Left kidney (tissue), 2 donors: Measurements from ENCODE around the gene CASKIN1. TPM values are rescaled to one million over a fixed set of nuclear protein-coding genes. Genes with fewer than 3 reads are reported as not detected.

ENCODE experiments used
- DNase-seq: peaks from one replicate; pipeline ENCODE4 v3.0.0-alpha.2; 2013
- polyA plus RNA-seq: library from polyadenylated mRNA; unstranded; fragments of 120-200 nt; gene quantifications from one replicate; pipeline ENCODE4 v1.2.1, GENCODE V29; 2013; ENCODE audit not compliant: insufficient read length

CASKIN1 gene
- polyA plus RNA-seq, 1 donor = 1.5 TPM

DNA sequence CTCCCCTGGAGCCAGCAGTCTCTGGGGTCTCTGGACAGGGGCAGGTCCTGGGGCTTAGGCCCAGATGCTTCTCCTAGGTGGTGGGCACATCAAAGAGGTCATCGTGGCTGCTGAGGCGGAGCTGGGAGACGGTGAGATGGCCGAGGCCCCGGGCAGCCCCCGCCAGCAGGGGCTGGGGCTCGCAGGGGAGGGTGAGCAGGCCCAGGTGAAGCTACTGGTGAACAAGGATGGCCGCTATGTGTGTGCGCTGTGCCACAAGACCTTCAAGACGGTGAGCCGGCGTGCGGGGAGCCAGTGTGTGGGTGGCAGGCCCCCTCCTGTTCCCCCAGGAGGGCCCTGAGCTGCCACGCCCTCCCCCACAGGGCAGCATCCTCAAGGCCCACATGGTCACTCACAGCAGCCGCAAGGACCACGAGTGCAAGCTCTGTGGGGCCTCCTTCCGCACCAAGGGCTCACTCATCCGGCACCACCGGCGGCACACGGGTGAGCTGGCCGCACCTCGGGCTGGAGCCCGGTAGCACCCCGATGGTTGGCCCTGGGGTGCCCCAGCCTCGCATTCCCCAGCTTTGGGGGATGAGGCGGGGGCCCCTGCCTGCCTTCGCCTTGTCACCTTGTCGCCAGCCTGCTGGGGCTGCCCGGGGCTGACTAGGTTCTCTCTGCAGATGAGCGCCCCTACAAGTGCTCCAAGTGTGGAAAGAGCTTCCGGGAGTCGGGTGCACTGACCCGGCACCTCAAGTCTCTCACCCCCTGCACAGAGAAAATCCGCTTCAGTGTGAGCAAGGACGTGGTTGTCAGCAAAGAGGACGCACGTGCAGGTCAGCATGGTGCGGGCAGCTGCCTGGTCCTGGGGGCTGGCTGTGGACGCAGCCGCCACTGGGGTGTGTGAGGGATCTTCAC is 35.9 kb upstream of the CASKIN1 start:
- no peak for DNase-seq

- no peak for DNase-seq
Observed at GRCh38 chr16:2231016-2231931, 34.9 kb upstream of the CASKIN1 start.

- no peak for DNase-seq
Observed at GRCh38 chr16:2230376-2230775, 34.0 kb upstream of the CASKIN1 start.

DNA sequence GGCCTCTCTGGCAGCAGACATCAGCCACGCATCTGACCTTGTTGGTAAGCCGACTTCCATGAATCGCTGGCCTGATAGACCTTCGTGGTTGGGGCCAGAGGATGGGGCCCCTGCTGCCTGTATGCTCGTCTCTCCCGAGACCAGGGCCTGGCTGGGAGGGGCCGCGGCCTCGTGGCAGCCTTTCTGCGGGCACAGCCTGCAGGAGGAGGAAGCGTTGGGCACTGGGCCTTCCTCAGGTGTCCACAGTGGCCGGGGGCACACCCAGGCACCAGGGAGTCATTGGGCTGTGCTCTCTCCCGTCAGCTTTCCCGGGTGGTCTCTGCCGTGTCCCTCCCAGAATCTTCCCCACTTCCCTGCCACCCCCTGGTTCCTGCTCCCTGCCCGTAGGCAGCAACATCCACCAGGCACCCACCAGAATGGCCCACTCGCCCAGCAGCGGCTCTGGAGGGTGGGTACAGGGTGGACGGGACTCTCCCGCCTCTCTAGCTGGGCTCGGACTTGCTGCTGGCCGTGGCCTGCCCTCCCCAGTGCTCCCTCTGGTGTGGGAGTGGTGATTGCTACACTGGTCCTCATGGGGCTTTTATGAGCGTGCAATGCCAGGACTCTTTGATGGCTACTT is 33.3 kb upstream of the CASKIN1 start:
- DNase-seq = no peak

- no peak for DNase-seq
Observed at GRCh38 chr16:2229091-2229490, 32.7 kb upstream of the CASKIN1 start.

- no peak for DNase-seq
Observed at GRCh38 chr16:2228161-2228824, 31.9 kb upstream of the CASKIN1 start.

GRCh38 chr16:2226918-2227317 is 30.5 kb upstream of the CASKIN1 start:
- no peak for DNase-seq

DNA sequence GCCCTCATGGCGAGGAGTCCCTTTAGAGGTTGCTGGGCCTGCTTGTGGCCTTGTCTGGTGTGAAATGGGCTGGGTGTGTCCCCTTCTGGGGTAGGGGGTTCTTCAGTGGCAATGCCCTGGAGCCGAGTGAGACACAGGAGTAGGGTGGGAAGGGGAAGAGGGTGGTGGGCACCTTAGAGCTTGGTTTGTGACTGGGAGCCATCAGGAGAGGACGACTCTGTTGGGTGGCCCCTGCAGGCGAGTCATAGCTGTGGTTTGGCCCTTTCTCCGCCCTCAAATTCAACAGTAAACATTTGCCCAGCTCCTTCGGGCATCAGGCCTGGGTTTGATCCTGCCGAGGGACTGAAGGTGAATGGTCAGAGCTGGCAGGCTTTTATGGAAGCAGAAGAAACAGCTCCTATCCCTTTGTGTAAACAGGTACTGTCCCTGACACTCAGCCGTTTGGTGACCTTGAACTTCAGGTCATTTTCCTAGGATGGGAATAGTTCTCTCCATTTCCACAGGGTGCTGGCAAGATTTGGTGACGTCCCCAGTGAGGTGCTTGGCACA is 29.9 kb upstream of the CASKIN1 start:
- DNase-seq = no peak

- no peak for DNase-seq
Observed at GRCh38 chr16:2223942-2224486, 27.6 kb upstream of the CASKIN1 start.

DNA sequence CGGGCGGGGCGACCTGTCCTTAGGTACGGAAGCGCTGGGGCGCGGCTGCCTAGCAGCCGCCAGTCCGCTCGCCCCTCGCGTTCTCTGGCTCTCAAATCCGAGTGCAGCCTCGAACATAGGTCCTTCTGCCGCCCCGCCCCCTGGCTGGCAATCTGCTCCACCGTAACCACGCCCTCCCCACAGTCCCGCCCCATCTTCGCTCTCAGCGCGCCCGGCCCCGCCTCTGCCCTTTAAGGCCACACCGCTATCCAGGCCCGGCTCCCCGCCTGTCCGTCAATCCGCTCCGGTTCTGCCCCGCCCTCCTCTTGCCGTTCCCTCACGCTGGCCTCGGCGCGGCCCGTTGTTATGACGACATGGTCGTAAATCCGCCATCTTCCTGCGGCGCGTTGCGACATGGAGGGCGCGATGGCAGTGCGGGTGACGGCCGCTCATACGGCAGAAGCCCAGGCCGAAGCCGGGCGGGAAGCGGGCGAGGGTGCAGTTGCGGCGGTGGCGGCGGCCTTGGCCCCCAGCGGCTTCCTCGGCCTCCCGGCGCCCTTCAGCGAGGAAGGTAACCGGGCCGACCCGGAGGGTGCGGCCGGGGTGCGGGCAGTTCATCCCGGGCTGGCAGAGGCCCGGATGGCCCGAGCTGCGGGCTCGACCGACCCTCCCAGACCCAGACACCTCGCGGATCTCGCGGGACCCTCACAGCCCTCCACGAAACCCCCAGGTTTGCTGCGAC is 27.0 kb upstream of the CASKIN1 start, which contains the start of gene E4F1:
E4F1 (plus strand) TSS at position 371 of the 721 bp plus-strand sequence; CDS start at position 394, 23 bp downstream.
- peak; percentile 98 for DNase-seq

- DNase-seq = no peak
Observed at GRCh38 chr16:2216330-2216729, 19.9 kb upstream of the CASKIN1 start.

DNA sequence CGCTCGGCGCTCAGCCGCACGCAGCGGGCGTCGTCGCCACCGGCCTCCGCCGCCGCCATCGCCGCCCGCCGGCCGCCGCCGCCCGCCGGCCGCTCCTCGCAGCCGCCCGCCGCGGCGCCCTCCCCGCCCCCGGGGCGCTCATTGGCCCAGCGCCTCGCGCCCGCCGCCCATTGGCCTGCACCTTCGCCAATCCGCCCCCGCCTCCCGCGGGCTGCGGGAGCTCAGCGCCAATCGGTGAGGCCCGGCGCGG is 18.2 kb upstream of the CASKIN1 start, which contains the start of gene PGP:
PGP (minus strand) TSS at position 122 of the 250 bp plus-strand sequence; CDS start at position 59, 63 bp downstream.
- DNase-seq = no peak

DNA sequence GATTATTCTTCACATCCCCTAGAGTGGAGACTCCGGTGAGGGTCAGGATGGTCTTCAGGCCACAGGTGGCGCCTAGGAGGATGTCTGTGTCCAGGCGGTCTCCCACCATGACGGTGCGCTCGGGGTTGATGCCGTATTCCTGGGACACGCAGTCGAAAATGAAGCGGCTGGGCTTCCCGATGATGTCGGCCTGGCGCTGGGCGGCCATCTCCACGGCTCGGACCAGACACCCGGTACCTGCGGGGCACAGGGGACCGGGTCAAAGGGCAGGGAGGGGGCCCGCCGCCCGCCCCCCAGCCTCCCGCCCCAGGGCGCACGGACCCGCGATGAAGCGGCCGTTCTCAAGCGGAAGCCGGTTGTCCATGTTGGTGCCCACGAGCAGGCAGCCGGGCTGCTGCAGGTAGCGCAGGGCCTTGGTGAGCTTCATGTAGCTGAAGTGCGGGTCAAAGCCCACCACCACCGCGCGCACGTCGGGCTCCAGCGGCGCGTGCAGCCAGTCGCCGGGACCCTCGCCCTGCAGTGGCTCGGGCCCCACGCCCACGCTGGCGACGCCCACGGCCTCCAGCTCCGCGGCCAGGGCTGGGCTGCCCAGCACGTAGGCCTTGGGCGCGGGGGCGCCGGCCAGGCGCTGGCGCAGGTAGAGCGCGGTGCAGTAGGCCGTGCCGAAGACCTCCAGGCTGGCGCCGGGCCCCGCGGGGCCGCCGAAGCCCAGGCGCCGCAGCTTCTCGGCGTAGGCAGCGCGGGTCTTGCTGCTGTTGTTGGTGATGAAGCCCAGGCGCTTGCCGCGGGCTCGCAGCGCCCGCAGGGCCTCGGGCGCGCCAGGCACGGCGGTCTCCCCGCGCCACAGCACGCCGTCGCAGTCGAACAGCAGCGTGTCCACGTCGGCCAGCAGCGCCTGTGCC is 17.7 kb upstream of the CASKIN1 start:
- no peak for DNase-seq

DNA sequence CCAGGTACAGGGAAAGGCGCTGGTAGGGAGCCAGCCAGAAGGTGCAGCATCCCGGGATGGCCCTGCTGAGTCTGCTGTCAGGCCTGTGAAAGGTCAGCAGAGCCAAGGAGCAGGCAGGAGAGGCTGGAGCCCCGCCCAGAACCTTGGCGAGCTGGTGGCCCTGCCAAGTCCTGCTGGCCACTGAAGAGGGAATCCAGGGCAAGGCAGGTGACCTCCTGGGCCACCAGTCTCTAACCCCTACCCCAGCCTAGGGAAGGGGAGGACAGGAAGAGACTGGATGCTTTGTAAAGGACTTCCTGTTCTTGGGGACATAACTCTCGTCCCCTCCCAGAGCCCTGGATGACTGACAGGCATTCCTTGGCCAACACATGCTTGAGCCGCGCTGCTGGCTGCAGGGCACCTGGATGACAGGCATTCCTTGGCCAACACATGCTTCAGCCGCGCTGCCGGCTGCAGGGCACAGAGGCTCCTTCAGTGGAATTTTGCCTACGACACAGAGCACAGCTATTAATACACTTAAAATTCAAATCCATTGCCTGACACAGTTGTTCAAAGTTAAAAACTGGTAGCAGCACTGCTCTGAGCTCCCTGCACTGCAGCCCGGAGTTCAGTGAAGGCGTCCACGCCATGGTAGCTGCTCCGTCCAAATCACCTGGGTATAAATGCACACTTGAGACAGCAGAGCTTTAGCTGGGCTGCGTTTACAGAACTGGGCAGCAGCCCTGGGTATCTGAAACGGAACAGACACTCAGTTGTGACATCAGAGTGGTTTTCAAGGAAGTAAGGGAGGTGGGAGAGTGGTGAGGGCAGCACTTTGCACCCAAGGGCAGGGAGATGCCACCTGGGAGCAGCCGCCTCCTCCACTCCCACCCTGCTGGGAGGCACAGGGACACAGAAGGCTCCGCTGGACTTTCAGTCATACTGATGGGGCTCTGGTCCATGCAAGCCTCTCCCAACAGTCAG is 16.2 kb upstream of the CASKIN1 start:
- no peak for DNase-seq

- no peak for DNase-seq
Observed at GRCh38 chr16:2211923-2212347, 15.5 kb upstream of the CASKIN1 start.

- DNase-seq = no peak
Observed at GRCh38 chr16:2210386-2211365, 14.3 kb upstream of the CASKIN1 start, which contains the start of gene BRICD5. TSS of gene BRICD5 (minus strand) at chr16:2210863. CDS start at chr16:2210833, 30 bp downstream.

DNA sequence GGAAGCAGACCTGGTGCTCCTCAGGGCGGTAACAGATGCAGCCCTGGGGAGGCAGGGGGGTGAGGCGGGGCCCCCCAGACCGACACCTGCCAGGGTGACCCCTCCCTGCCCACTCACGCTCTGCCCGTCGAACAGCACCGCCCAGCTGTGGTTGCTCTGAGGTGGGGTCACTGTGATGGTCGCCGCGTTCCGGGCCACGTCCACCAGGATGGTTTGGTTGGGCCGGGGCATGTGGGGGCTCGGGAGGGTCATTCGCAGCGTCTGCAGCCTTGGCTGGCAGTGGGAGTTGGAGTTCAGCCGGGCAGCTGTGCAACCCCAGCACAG is 13.6 kb upstream of the CASKIN1 start:
- no peak for DNase-seq
